NCI-H1436 treated with DMSO at 0.1 percent for 48 hours (cell line): ENCODE data around the gene PHF19.

Source experiments
- DNase-seq: peaks from one replicate; lab custom pipeline; 2025; lab: John Stamatoyannopoulos, UW

Gene PHF19

DNA sequence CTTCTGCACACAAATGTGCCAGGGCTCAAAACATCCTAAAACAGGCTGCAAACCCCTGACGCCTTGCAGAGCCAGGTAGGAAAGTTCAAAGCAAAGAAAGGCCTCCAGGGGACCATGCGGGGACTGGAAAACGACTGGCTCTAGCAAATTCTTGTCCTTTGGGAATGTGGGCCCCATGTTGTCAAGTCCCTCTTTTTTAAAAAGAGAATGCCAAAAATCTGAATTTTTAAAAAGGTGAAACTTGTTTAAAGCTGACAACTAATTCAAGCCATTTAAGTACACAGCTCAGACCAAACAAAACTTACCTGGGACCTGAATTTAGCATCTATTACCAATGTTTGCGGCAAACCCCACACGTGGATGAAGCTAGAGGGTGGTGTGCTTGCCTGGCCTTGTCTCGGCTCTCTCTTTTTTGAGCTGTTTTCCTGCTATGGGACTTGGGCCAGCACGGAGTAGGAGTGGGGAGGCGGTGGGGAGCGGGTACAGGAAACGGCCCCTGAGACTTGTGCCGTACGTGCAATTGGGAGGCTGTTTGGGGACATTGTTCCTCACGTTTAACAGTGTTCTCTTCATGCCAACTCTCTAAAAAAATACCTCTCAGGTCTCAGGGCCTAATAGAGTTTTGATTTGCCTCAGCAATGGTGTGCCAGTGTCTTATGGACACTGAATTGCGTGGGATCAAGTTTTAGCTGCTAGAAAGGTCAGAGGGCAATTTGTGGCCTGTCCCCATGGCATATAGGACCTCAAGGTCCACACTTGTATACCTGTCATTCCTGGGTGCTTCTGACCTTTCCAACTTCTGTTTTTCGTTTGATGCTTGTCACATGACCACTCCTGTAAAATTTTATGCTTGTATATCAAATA, 15.1 kb upstream of the PHF19 start:
- no peak for DNase-seq

DNA sequence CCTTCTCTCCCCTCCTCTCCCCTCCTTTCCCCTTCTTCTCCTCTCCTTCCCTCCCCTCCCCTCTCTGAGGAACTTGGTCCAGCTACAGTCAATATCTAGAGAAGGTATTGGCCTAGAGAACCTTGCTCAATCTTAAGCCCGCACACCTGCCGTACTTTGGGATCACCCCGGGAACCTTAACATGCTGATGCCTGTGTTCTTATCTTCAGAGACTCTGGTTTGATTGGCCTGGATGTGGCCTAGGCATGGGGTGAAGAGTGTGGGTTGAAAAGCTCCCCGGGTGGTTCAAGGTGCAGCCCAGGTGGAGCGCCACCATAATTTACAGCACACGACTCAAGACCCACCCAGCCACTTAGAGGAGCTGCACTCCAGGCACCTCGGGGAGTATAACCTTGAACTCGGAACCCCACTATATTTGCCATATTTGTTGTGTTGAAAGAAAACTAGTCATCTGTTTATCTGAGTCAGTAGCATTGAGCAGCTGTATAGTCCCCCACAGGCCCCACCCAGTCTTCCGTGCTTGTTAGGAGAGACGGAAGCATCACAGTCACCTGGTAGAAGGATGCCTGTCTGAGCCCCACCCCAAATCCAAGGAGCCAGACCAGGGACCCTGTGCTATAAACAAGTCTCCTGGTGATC, 14.4 kb upstream of the PHF19 start:
- no peak for DNase-seq

DNA sequence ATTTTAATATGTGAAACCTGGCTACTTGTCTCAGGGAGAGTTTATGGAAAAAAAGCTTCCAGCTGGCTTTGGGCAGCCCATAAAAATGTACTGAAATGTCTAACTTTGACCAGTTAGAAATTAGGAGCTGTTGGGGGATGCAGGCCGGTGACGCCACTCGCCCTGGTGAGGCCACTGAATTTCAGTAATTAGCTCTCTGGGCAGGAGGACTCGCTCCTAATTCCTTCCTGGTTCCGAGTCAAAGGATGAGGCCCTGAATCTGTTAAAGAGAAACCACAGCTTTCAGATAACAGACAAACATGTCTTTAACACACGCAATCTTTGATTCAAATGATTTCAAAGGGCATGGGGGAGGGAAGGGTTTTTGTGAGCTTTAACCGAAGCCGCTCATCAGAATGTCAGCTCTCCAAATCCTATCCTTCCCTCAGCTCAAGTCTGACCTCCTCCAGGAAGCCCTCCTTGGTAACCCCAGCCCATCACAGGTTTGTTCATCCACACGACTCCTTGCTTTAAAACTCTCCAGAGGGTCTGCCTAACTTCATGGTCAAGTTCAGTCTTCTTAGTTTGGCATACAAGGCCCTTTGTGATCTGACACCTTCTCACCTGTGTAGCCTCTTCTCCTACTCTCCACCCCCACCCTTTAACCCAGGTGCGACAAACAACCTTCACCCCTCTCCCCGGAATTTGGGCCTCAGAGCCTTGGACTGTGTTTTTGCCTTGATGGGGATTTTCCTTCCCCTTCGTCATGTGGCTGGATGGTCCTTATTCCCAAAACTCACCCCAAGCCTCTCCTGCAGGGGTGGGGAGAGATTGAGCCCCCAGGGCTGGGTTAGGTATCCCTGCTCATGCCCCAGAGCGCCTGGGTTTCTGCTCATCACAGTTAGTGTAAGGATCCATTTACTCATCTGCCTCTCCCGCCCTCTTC, 13.6 kb upstream of the PHF19 start:
- no peak for DNase-seq

DNA sequence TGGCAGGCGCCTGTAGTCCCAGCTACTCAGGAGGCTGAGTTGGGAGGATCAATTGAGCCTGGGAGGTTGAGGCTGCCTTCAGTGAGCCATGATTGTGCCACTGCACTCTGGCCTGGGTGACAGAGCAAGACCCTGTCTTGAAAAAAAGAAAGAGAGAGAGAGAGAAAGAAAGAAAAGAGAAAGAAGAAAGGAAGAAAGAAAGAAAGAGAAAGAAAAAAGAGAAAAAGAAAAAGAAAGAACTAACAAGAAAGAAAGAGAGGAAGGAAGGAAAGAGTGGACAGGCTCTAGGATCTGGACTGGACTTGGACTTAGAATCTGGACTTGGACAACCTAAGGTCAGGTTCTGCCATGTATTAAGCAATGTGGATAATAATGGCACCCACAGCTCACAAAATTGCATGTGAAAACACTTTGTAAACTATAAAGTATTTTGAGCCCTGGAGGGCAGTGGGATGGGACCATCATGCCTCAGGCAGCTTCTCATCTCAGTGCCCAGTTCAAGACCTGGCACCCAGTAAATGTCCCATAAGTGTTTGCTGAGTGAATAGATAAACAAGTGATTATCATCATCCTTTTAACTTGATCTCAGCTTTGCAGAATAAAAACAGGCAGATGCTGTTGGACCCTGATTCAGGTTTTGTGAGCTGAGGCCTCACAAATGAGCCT, 12.8 kb upstream of the PHF19 start:
- no peak for DNase-seq

DNA sequence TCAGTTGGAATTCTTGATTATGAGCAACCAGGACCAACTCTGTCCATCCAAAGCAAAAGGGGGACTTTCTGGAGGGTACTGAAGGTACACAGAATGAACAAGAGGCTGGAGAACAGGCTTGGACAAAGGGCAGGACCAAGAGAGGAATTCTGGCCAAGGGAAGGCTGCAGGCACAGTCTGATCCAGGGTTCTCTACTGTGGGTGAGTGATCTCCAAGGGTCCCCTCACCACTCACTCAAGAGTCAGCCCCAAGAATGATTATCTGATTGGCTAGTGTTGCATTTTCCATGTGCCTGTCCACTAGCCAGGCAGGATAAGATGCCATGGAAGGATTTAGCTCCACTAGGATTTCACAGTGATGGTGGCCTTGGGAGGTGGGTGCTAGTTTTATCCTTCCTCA, 11.6 kb upstream of the PHF19 start:
- DNase-seq: no peak

DNA sequence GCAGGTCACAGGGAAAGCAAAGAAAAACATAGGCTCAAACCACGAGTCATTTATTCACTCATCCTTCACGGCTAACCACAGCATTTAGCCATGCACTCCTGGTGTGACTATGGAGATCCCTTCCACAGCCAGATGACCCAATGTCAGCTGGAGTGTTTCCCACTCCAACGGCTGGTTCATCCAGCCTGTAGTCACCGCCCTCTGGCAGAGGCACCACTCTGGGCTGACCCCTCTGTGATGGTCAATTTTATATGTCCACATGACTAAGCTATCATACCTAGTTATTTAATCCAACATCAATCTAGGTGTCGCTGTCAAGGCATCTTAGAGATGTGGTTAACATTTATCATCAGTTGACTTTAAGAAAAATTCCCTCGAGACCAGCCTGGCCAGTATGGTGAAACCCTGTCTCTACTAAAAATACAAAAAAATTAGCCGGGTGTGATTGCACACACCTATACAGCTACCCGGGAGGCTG, 9.5 kb upstream of the PHF19 start:
- no peak for DNase-seq

DNA sequence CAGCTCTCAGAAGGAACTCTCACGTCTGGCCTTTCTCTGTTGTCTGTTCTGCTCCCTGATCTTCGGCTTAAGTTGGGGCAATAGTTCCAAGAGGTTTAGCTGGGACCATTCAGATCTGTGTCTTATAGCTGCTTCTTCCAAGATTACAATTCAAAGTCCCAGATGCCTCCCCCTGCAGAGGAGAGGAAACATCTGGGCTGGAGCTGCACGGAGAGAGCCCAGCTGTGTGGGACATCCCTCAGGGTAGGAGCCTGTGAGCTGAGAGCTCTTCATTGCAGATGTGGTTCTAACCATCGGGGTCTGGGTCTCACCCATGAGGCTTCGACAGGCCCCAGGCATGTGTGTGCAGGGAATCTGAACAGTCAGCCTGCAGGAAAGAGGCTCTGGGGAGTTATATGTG, 9.0 kb upstream of the PHF19 start:
- no peak for DNase-seq

DNA sequence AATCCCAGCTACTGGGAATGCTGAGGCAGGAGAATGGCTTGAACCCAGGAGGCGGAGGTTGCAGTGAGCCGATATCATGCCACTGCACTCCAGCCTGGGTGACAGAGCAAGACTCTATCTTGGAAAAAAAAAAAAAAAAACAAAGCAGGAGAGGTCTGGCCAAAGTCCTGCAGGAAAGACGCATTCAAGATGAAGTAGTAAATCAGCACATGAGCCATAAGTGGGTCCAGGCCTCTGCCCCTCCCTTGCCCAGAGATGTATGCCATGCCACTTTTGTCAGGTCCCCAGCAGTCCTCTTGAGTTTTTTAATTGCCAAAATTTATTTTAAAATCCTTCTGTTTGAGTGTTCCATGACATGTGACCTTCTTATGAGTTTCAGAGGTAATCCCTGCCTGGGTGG, 8.5 kb upstream of the PHF19 start:
- DNase-seq: no peak

DNA sequence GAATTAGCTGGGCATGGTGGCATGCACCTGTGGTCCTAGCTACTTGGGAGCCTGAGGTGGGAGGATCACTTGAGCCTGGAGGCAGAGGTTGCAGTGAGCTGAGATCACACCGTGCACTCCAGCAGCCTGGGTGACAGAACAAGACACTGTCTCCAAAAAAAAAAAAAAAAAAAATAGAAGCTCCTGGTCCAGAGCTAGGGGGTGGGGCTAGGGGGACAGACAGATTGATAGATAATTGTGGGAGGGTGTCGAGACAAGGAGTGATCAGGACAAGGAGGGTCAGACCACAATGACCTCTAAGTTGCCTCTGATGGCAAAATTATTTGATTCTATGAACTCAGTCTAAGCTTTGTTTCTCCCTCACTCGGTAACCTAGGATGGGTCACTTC, 6.6 kb upstream of the PHF19 start:
- no peak for DNase-seq

DNA sequence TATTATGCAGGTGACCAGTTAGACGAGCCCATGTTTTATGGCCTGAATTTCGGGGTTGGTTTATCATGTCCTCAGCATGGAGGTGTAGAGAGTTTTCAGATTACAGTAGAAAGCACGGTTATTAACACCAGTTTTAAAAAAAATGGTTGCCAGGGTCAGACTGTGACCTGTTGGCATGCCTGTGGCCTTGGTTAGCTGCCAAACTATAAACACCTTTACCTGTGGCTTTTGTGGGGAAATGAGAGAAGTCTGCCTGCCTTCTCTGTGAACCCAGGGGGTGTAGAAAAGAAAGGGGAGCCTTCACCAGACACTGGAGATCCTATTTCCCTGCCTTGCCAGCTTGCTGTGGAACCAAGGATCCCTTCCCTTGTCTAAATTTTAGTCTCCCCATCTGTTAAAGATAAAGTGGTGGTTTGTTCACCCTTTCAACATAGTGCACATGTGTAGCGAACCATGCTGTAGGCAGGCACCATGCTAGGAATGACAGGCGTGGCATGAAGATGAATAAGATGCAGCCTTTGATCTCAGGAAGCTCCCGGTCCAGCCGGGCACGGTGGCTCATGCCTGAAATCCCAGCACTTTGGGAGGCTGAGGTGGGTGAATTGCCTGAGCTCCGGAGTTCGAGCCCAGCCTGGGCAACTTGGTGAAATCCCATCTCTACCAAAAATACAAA, 6.1 kb upstream of the PHF19 start:
- DNase-seq: no peak

DNA sequence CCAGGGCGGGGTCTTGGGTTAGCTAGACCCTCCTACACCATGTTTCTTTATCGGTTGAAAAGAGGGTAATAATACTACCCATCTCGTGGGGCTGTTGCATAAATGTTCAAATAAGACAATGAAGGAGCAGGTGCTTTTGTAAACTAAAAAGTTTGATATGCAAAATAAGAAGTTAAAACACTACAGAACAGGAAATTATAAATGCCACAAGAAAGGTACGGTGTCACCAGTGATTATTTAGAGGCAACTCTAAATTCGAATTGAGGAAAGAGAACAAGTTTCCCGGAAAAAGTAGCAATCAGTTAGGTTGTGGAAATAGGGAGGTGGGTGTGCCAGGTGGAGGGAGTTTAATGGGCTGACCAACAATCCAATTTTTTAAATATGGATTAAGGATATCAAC, 2.5 kb upstream of the PHF19 start:
- no peak for DNase-seq

DNA sequence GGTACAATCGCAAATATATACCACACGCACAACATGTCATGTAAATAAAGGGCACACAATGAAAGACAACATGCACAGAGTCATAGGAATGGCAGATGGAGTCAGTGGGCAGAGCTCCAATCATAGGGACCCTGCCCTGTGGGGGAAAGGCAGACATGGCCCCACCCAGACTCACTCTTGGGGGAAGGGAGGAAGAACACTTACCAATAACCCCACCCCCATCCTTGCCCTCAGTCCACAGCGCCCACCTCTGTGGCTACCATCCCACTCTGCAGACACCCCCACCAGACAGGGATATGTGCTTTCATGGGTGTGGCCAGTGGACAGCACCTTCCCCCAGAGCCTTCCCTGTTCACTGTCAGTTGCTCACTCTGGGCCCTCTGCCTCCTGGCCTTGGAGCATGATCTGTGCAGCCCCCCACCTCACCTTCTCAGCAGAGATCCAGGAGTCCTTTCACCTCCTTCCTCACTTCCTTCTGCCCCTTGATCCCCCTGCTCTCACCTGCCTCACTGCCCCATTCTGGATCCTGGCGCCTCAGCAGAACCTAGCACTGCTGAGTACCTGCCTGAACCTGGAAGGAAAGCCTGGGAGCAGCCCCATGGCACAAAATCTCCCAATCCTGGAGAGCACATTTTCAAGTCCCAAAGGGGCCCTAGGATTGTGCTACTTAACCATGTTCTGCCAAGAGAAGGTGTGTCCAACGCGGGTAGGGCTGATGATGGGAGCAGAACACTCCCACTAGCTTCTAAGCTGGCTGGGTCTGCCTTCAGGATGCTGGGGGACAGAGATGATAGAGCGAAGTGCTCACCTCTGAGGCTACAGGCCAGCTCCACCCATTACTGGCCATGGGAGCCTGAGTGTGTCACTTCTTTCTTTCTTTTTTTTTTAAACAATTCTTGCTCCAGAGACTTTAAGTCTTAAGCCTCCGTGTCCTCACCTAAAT, 1.5 kb upstream of the PHF19 start:
- peak; percentile 45 for DNase-seq

DNA sequence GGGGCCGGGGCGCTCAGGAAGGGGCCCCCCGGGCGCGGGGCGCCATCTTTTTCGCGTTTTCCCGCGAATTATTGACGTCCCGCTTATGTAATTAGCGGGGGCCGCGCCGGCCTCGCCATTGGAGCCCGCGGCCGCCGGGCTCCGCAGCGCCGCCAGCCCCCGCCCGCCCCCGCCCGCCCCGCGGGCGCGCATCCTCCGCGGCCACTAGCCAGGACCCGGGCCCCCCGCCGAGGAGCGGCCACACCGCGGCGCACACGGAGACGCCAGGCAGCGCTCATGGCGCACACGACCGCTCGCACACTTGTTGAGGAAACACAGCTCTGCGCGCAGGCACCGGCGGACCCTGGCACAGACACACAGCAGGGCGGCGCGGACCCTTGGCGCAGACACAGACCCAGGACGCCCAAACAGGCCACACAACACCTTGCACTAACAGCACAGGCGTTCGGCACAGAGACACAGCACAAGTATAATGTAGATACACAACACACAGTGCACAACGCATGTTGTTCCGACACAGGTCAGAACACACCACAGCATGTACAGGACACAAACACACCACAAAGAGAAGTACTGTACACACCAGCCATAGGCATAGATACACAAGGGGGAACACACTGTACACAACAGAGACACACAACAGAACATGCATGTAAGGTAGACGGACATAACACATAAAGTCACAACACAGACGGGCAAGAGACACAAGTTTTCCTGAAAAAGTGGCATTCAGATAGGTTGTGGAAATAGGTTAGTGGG, 467 bp upstream of the PHF19 start:
- no peak for DNase-seq

DNA sequence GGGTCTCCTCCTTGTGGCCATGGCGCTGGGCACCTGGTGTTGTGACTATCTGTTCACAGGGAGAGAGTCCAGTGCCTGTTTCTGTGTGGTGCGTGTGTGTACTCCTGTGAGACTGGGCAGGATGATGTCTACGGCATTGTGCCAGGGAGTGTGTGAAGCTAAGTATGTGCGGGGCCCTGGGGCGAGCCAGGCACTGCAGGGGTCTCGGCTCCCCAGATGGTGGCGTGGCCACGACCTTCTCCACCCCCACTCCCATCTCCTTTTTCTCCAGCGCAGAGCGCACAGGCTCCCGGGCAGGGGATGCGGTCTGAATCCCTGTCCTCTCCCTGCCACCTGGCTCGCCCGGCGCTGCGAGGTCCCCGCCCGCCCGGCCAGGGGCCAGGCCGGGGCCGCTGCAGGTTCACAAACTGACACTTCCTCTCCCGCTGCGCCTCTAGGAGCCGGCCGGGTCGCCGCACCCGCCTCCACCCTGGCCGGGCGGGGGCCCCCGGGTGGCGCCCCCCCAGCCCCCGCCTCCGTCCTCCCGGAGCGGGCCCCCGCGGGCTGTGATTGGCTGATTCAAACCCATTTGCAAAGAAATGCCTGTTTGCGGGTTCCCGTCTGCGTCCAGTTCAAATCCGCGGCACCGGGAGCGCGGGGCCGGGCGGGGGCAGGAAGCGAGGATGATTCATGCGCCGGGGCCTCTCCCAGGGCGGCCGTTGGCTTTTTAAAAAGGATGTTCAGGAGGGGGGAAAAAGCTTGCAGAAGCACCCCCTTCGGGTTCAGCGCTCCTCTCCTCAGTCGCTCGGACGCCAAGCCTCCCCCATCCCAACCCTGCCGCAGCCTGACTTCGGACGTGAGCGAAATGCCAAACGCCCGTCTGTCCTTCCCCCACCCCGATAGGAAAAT, 790 bp downstream of the PHF19 start:
- no peak for DNase-seq

DNA sequence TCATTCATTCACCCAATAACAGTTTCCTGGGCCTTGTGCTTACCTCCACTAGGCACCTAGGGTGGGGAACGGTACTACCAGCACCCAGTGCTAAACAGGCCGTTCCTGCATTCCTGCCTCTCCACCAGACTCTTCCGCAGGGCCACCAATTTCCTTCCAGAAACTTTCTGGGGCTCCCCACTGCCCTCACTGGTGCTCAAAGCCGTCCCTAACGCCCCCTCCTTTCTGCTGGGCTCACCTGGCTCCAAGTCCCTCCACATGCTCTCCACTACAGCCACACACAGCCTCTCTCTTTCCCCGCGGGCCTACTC, 1.4 kb downstream of the PHF19 start:
- DNase-seq: no peak

DNA sequence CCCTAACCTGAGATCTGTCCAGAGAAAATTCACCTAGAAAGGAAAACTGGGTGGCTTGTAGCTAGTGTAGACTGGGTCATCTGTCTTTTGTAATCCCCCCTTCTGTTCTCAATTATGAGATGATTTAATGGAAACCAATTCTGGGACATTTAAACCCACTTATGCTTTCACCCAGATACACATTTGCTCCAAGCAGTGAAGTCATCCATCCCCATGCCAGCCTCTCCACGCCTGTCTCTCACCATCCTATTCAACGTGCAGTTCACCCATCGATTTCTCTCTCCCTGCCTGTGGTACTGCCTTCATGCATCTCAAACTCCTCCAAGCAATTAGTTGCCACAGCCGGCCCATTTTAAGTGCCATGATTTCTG, 1.8 kb downstream of the PHF19 start:
- DNase-seq: no peak

DNA sequence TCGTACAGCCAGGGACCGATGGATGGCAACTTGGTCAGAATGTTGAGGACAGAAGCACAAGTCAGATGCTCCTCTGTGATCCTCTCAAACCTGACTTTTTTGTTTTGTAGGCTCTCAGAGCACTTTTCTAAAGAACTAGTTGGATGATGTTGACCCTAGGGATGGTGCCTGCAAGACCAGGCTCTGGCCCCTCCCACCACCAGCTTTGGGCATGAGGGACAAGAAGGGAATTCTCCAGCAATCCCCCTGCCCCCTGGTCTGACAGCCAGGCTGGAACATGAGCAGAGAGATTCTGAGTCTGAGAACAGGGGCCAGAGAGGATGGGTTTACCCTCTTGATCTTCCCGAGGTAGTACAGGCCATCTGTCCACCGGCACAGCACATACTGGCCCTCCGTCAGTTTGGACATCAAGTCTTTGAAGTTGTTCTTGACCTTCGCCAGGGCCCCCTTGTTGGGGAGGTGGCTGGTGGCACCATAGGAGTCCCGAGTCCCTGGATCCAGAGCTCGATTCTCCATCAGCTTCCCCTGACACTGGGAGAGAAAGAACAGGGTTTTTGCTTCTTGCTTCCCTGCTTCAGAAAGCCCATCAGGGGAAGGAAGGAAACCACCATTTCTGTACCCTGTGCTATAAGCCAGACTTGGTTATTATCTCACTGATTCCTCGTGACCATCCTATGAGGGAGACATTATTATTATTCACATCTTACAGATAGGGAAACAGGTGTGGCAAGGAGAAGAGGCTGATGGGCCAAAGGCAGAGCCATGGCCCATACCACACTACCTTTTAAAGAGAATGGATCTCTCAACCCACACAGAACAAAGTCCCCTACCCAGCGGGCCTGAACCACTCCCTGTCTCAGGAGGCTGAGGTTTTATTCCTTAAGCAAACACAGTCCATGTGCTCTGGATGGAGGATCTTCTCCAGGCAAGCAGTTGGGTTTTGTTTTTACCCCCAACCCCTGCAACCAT, 2.5 kb downstream of the PHF19 start:
- no peak for DNase-seq

DNA sequence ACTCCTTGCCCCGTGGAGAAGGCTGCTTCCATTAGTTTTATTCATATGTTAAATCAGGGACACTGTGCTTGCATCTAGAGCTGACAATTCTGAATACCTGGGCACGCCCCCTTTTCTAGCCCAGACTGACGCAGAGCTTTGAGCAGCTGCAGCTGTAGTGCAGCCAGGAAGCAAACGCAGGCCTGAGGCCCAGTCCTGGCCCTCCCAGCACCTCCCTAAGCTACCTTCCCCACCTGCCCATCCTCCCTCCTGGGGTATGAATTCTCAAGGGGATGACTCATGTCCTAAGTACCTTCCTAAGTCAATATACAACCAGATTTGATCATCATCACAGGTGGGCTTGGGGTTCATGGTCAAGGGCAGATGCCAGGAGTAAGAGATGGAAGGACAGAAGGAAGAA, 3.5 kb downstream of the PHF19 start:
- DNase-seq: no peak
